H1 (cell line): Measurements from ENCODE around the gene KLHL5.

Source experiments
- BACH1 ChIP-seq: IDR thresholded peaks from 2 replicates; pipeline ENCODE4 v1.6.1; 2012; ENCODE audit warnings: low read length, improper control_type of control experiment
- BCL11A ChIP-seq, 2 experiments: IDR thresholded peaks; one replicate each; pipeline ENCODE4 v1.6.1; 2011; ENCODE audit warnings: low read depth in 2 of 2, low read length in 2 of 2, mild to moderate bottlenecking in 2 of 2
- CHD2 ChIP-seq: IDR thresholded peaks from 2 replicates; pipeline ENCODE4 v1.6.1; 2012; ENCODE audit warnings: low read length, improper control_type of control experiment
- CTCF ChIP-seq, 3 experiments: IDR thresholded peaks; 1 replicate in 2 of 3; 2 replicates in 1 of 3; pipeline versions ENCODE4 v1.5.1 to v1.6.1; 2011; ENCODE audit warnings: low read length in 3 of 3, mild to moderate bottlenecking in 3 of 3, inconsistent platforms in 2 of 3, low read depth in 1 of 3, moderate library complexity in 1 of 3; ENCODE audit not compliant: insufficient read depth in 1 of 3; ENCODE audit errors: control extremely low read depth in 1 of 3
- EGR1 ChIP-seq: IDR thresholded peaks from 2 replicates; pipeline ENCODE4 v1.6.1; 2011; ENCODE audit warnings: low read depth, low read length, borderline replicate concordance
- EP300 ChIP-seq, 2 experiments: IDR thresholded peaks; 1 replicate in 1 of 2; 2 replicates in 1 of 2; pipeline ENCODE4 v1.6.1; 2011 to 2012; ENCODE audit warnings: low read depth in 2 of 2, low read length in 2 of 2, mild to moderate bottlenecking in 2 of 2, borderline replicate concordance in 1 of 2, inconsistent platforms in 1 of 2, moderate library complexity in 1 of 2
- JUND ChIP-seq: IDR thresholded peaks from 2 replicates; pipeline ENCODE4 v1.6.1; 2011; ENCODE audit warnings: mild to moderate bottlenecking, improper control_type of control experiment, low read length
- KDM4A ChIP-seq: IDR thresholded peaks from one replicate; pipeline ENCODE4 v1.7.1; 2012; ENCODE audit warnings: low read depth, mild to moderate bottlenecking, moderate library complexity, low read length, inconsistent platforms; ENCODE audit not compliant: severe bottlenecking
- NRF1 ChIP-seq: IDR thresholded peaks from 2 replicates; pipeline ENCODE4 v1.6.1; 2011; ENCODE audit warnings: mild to moderate bottlenecking, low read depth, low read length, improper control_type of control experiment
- PHF8 ChIP-seq: fragments of 200-600 bp; sonication (generic); conservative IDR thresholded peaks from 2 replicates; pipeline ENCODE4 v1.7.1; 2012; ENCODE audit warnings: low read depth, mild to moderate bottlenecking, inconsistent platforms, low read length, moderate library complexity
- POLR2A ChIP-seq, 2 experiments: IDR thresholded peaks; 1 replicate in 1 of 2; 2 replicates in 1 of 2; pipeline ENCODE4 v1.6.1; 2011; ENCODE audit warnings: low read depth in 2 of 2, low read length in 2 of 2, mild to moderate bottlenecking in 2 of 2; ENCODE audit errors: control extremely low read depth in 1 of 2
- RAD21 ChIP-seq, 2 experiments: IDR thresholded peaks in 1 of 2; conservative IDR thresholded peaks in 1 of 2; 2 replicates each; pipeline ENCODE4 v1.6.1; 2011; ENCODE audit warnings: low read depth in 2 of 2, low read length in 2 of 2, improper control_type of control experiment in 1 of 2, inconsistent platforms in 1 of 2, mild to moderate bottlenecking in 1 of 2, moderate library complexity in 1 of 2
- ZNF274 ChIP-seq: IDR thresholded peaks from 2 replicates; pipeline ENCODE4 v1.7.0; 2012; ENCODE audit warnings: low read length, borderline replicate concordance; ENCODE audit errors: extremely low read depth
- TF ChIP-seq, protein P1 (sequence below): IDR thresholded peaks from 2 replicates; pipeline ENCODE4 v1.6.1; 2011; ENCODE audit warnings: low read depth, mild to moderate bottlenecking, low read length; ENCODE audit not compliant: insufficient read depth

DNA sequence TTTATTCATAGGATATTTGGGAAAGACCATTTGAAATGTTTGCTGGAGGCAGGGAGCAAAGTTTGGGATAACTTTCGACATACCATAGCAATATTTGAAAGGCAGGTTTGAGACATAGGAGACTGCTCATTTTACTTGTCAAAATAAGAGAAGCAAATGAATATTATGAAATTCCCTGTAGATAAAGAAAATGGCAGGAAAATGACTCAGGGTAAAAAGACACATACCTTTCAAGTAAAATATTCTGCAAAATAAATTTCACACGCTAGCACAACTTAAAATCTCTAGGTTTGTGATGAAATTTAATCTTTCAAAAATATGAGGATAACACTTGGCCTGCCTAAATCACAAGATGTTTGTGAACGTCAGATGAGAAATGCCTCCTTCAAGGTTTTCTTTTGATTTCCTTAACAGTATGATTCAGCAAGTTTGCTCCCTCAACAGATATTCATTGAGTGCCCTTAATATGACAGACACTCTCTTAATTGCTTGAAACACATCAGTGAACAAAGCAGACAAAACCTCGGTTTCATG, 36.4 kb upstream of the KLHL5 start:
- no peak for TF ChIP-seq NRF1
- TF ChIP-seq EP300 (IDR thresholded peaks at IDR 0.05; ENCODE audit: borderline replicate concordance in 1 of 2, low read depth in 2 of 2, low read length in 2 of 2): no peak
- TF ChIP-seq RAD21 (IDR thresholded peaks at IDR 0.05 in 1 of 2, conservative IDR thresholded peaks at IDR 0.05 in 1 of 2; ENCODE audit: low read depth in 2 of 2, low read length in 2 of 2): no peak
- TF ChIP-seq CTCF (IDR thresholded peaks at IDR 0.05; ENCODE audit: control extremely low read depth in 1 of 3, insufficient read depth in 1 of 3, low read depth in 1 of 3, low read length in 3 of 3): no peak
- TF ChIP-seq KDM4A: no peak
- no peak for TF ChIP-seq POLR2A (IDR thresholded peaks at IDR 0.05; ENCODE audit: control extremely low read depth in 1 of 2, low read depth in 2 of 2, low read length in 2 of 2)
- TF ChIP-seq CHD2: no peak
- no peak for TF ChIP-seq PHF8
- TF ChIP-seq BACH1: no peak
- TF ChIP-seq JUND: no peak
- TF ChIP-seq, protein P1, sequence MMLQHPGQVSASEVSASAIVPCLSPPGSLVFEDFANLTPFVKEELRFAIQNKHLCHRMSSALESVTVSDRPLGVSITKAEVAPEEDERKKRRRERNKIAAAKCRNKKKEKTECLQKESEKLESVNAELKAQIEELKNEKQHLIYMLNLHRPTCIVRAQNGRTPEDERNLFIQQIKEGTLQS: no peak
- TF ChIP-seq ZNF274: no peak
- TF ChIP-seq BCL11A (IDR thresholded peaks at IDR 0.05; ENCODE audit: low read depth in 2 of 2, low read length in 2 of 2): no peak
- no peak for TF ChIP-seq EGR1
